Neural crest cell (in vitro differentiated cells): ENCODE measurements around the gene CA12. TPM values are rescaled to one million over a fixed set of nuclear protein-coding genes. Genes with fewer than 3 reads are reported as not detected.
"Not testable (repeated sequence)": the region's sequence is repeated elsewhere in the genome, so short reads cannot be mapped to it uniquely, and the experiment has no call there.

Experiments
- DNase-seq: peaks from one replicate; pipeline ENCODE4 v3.0.0; 2021; ENCODE audit warnings: low read depth, mixed read lengths, low spot score
- H3K27ac Mint-ChIP-seq: one replicate; pipeline ENCODE4 v1.8.0; 2021; ENCODE audit warnings: mild to moderate bottlenecking, mixed read lengths; ENCODE audit not compliant: unreplicated experiment
- H3K27me3 Mint-ChIP-seq: 2 replicates; pipeline ENCODE4 v1.8.0; 2021; ENCODE audit warnings: low read depth, mild to moderate bottlenecking, mixed read lengths
- H3K36me3 Mint-ChIP-seq: 2 replicates; pipeline ENCODE4 v1.8.0; 2021; ENCODE audit warnings: low read depth, mild to moderate bottlenecking, mixed read lengths
- H3K4me1 Mint-ChIP-seq: 2 replicates; pipeline ENCODE4 v1.8.0; 2021; ENCODE audit warnings: mixed read lengths
- H3K4me3 Mint-ChIP-seq: one replicate; pipeline ENCODE4 v1.8.0; 2021; ENCODE audit warnings: mild to moderate bottlenecking, mixed read lengths
- H3K9me3 Mint-ChIP-seq: 2 replicates; pipeline ENCODE4 v1.8.0; 2021; ENCODE audit warnings: mixed read lengths
- CTCF ChIP-seq: fragments of 200-600 bp; sonication (generic); conservative IDR thresholded peaks from 2 replicates; pipeline ENCODE4 v1.5.0; 2021; ENCODE audit warnings: antibody characterized with exemption, mild to moderate bottlenecking
- total RNA-seq: library from RNA; stranded (reverse); gene quantifications from 2 replicates; pipeline ENCODE4 v1.2.1, GENCODE V29; 2021

Gene CA12
- total RNA-seq, 1 donor from 2014 or later = 1.1 TPM

- Mint-ChIP-seq H3K27me3 (no peaks in the 10 kb centered on the region), H3K36me3 (no peaks in the 10 kb centered on the region), H3K4me1 (no peaks in the 10 kb centered on the region), H3K27ac (no peak overlapping the region), H3K9me3 (peaks cover 5% of the 10 kb centered on the region), H3K4me3 (no peak overlapping the region)
- no peak for TF ChIP-seq CTCF
- DNase-seq = no peak
These were observed 39.8 kb upstream of the CA12 start for GRCh38 chr15:63421433-63421832.

- Mint-ChIP-seq H3K36me3 (no peaks in the 10 kb centered on the region), H3K27me3 (no peaks in the 10 kb centered on the region), H3K4me1 (no peaks in the 10 kb centered on the region), H3K9me3 (peaks cover 2% of the 10 kb centered on the region), H3K27ac (no peak overlapping the region), H3K4me3 (no peak overlapping the region)
- no peak for TF ChIP-seq CTCF
- DNase-seq = no peak
These were observed 38.7 kb upstream of the CA12 start for GRCh38 chr15:63420333-63420747.

GRCh38 chr15:63418811-63419210 is 37.2 kb upstream of the CA12 start:
- Mint-ChIP-seq H3K27me3 (no peaks in the 10 kb centered on the region), H3K4me3 (no peak overlapping the region), H3K9me3 (no peaks in the 10 kb centered on the region), H3K27ac (no peak overlapping the region), H3K4me1 (no peaks in the 10 kb centered on the region), H3K36me3 (no peaks in the 10 kb centered on the region)
- no peak for DNase-seq
- no peak for TF ChIP-seq CTCF

GRCh38 chr15:63417721-63418120 is 36.1 kb upstream of the CA12 start:
- Mint-ChIP-seq H3K27me3 (no peaks in the 10 kb centered on the region), H3K4me1 (no peaks in the 10 kb centered on the region), H3K27ac (no peak overlapping the region), H3K4me3 (no peak overlapping the region), H3K36me3 (no peaks in the 10 kb centered on the region), H3K9me3 (no peaks in the 10 kb centered on the region)
- TF ChIP-seq CTCF = no peak
- DNase-seq = no peak

- not testable (repeated sequence) for H3K4me1 Mint-ChIP-seq, H3K27me3 Mint-ChIP-seq, DNase-seq, H3K36me3 Mint-ChIP-seq, H3K27ac Mint-ChIP-seq, H3K9me3 Mint-ChIP-seq, H3K4me3 Mint-ChIP-seq
These were observed 35.6 kb upstream of the CA12 start for GRCh38 chr15:63417274-63417673.

- Mint-ChIP-seq H3K4me1 (no peaks in the 10 kb centered on the region), H3K9me3 (no peaks in the 10 kb centered on the region), H3K36me3 (no peaks in the 10 kb centered on the region), H3K27me3 (no peaks in the 10 kb centered on the region), H3K27ac (no peak overlapping the region), H3K4me3 (no peak overlapping the region)
- DNase-seq = no peak
- TF ChIP-seq CTCF = no peak
These were observed 33.0 kb upstream of the CA12 start for GRCh38 chr15:63414474-63415120.
